ENCODE results near the gene ATP2B2.

GRCh38 chr3:10501664-10502052 is 3.7 kb downstream of the ATP2B2 start:
- no peak for TF ChIP-seq POLR2AphosphoS5 (IDR thresholded peaks at IDR 0.05)
- no peak for TF ChIP-seq CTCF (IDR thresholded peaks at IDR 0.05)
- no peak for TF ChIP-seq POLR2A (IDR thresholded peaks at IDR 0.05)
- TF ChIP-seq EP300 (IDR thresholded peaks at IDR 0.05; ENCODE audit: low read depth): no peak

Data from transverse colon (tissue), 4 donors.